CD4-positive, alpha-beta memory T cell (primary cell): Measurements from ENCODE around the gene CTDSPL. TPM values are rescaled to one million over a fixed set of nuclear protein-coding genes. Genes with fewer than 3 reads are reported as not detected.

Source experiments
- CTCF ChIA-PET: fragments of 350-600 bp; sonication (Branson Sonifier 250); formaldehyde crosslinking; loops from one replicate; lab custom pipeline; 2021; ENCODE audit warnings: inconsistent platforms; ENCODE audit not compliant: partially characterized antibody; lab: Charles Lee
- POLR2A ChIA-PET: fragments of 350-600 bp; sonication (Branson Sonifier 250); formaldehyde crosslinking; loops from one replicate; lab custom pipeline; 2021; ENCODE audit not compliant: partially characterized antibody; lab: Charles Lee
- DNase-seq, 5 donors: peaks; one replicate each; pipeline versions ENCODE4 v3.0.0 to v3.0.0-alpha.2; 2020 to 2022; ENCODE audit warnings: mixed read lengths in 1 of 5
- H3K27ac ChIP-seq: one replicate; pipeline ENCODE4 v1.7.0; 2013; ENCODE audit warnings: low read depth, low read length
- H3K27me3 ChIP-seq: 2 replicates; pipeline ENCODE4 v1.7.0; 2013; ENCODE audit warnings: mild to moderate bottlenecking, low read length, moderate library complexity; ENCODE audit not compliant: insufficient read depth
- H3K36me3 ChIP-seq: 2 replicates; pipeline ENCODE4 v1.7.0; 2013; ENCODE audit warnings: mild to moderate bottlenecking, low read length, moderate library complexity; ENCODE audit not compliant: insufficient read depth
- H3K4me1 ChIP-seq: 2 replicates; pipeline ENCODE4 v1.7.0; 2013; ENCODE audit warnings: mild to moderate bottlenecking, low read length, moderate library complexity; ENCODE audit not compliant: insufficient read depth
- H3K4me3 ChIP-seq, 2 donors: one replicate each; pipeline ENCODE4 v1.7.0; 2013; ENCODE audit warnings: low read length in 2 of 2, mild to moderate bottlenecking in 1 of 2
- H3K9me3 ChIP-seq, 2 donors: one replicate each; pipeline ENCODE4 v1.7.0; 2013; ENCODE audit warnings: low read length in 2 of 2, control low read depth in 1 of 2; ENCODE audit not compliant: control insufficient read depth in 1 of 2
- H3K27ac Mint-ChIP-seq, 7 donors: one replicate each; pipeline ENCODE4 v1.8.0; 2020 to 2021; ENCODE audit warnings: mixed read lengths in 7 of 7, mild to moderate bottlenecking in 6 of 7, inconsistent platforms in 3 of 7, moderate library complexity in 3 of 7
- H3K27me3 Mint-ChIP-seq, 2 donors: one replicate each; pipeline ENCODE4 v1.8.0; 2020 to 2021; ENCODE audit warnings: mixed read lengths in 2 of 2
- H3K36me3 Mint-ChIP-seq, 2 donors: one replicate each; pipeline ENCODE4 v1.8.0; 2020 to 2021; ENCODE audit warnings: mixed read lengths in 2 of 2, inconsistent platforms in 1 of 2, mild to moderate bottlenecking in 1 of 2
- H3K4me1 Mint-ChIP-seq, 4 donors: one replicate each; pipeline ENCODE4 v1.8.0; 2020 to 2021; ENCODE audit warnings: mixed read lengths in 4 of 4, mild to moderate bottlenecking in 1 of 4
- H3K4me3 Mint-ChIP-seq, 8 donors: one replicate each; pipeline ENCODE4 v1.8.0; 2020 to 2021; ENCODE audit warnings: mixed read lengths in 8 of 8, mild to moderate bottlenecking in 7 of 8, moderate library complexity in 6 of 8, inconsistent platforms in 3 of 8
- H3K9me3 Mint-ChIP-seq, 8 donors: one replicate each; pipeline ENCODE4 v1.8.0; 2020 to 2021; ENCODE audit warnings: mixed read lengths in 8 of 8, mild to moderate bottlenecking in 5 of 8, inconsistent platforms in 3 of 8, moderate library complexity in 1 of 8
- intact Hi-C: fragments of 100-400 bp; cut with micrococcal nuclease; formaldehyde crosslinking; loops from one replicate; pipeline ENCODE4 v1.15.1; 2023
- polyA plus RNA-seq, 2 donors: library from polyadenylated mRNA; unstranded; fragments of 300-500 nt; fragmentation: Illumina TruSeq; gene quantifications; one replicate each; pipeline ENCODE4 v1.2.3, GENCODE V29; 2021
- total RNA-seq, 2 experiments: library from RNA; stranded (reverse); gene quantifications; one replicate each; pipeline ENCODE4 v1.2.3, GENCODE V29; 2021

Gene CTDSPL
- total and polyA plus RNA-seq, 4 experiments from 2014 or later, result 0.08 to 0.73 (median 0.61) TPM; not detected in 1

- H3K27me3 Mint-ChIP-seq, result no peaks in the 10 kb centered on the region
- no peak for DNase-seq
- no peak overlapping the region for H3K4me3 ChIP-seq
- H3K27ac Mint-ChIP-seq, result peak overlapping the region in 1 of 7 donors; percentile 30
- ChIA-PET POLR2A (no interaction called here), CTCF (interaction anchor here (1.4 kb wide), 1 partner anchor 28 kb away, joined by 5 read pairs; no protein-coding TSS in a partner anchor)
- no peaks in the 10 kb centered on the region for H3K9me3 Mint-ChIP-seq
- intact Hi-C loops, result no loop called here
- H3K4me3 Mint-ChIP-seq, result no peak overlapping the region
- H3K36me3 Mint-ChIP-seq, result no peaks in the 10 kb centered on the region
- no peaks in the 10 kb centered on the region for H3K27me3 ChIP-seq
- H3K27ac ChIP-seq, result no peak overlapping the region
- H3K4me1 Mint-ChIP-seq, result no peaks in the 10 kb centered on the region
- H3K4me1 ChIP-seq, result no peaks in the 10 kb centered on the region
- no peaks in the 10 kb centered on the region for H3K36me3 ChIP-seq
- no peaks in the 10 kb centered on the region for H3K9me3 ChIP-seq
Measured at GRCh38 chr3:37945807-37946530, 84.3 kb downstream of the CTDSPL start.

GRCh38 chr3:37946531-37946889, 84.8 kb downstream of the CTDSPL start:
- Mint-ChIP-seq H3K36me3 (no peaks in the 10 kb centered on the region), H3K4me3 (no peak overlapping the region), H3K27ac (peak overlapping the region in 1 of 7 donors; percentile 30), H3K9me3 (no peaks in the 10 kb centered on the region), H3K4me1 (no peaks in the 10 kb centered on the region), H3K27me3 (no peaks in the 10 kb centered on the region)
- Histone ChIP-seq H3K27ac (no peak overlapping the region), H3K4me1 (no peaks in the 10 kb centered on the region), H3K4me3 (no peak overlapping the region), H3K9me3 (no peaks in the 10 kb centered on the region), H3K36me3 (no peaks in the 10 kb centered on the region), H3K27me3 (no peaks in the 10 kb centered on the region)
- CTCF ChIA-PET, result interaction anchor here (1.4 kb wide), 1 partner anchor 28 kb away, joined by 5 read pairs; no protein-coding TSS in a partner anchor
- DNase-seq, result no peak
- POLR2A ChIA-PET, result no interaction called here
- intact Hi-C loops, result no loop called here

GRCh38 chr3:37949866-37950265, 88.2 kb downstream of the CTDSPL start:
- no peaks in the 10 kb centered on the region for H3K9me3 Mint-ChIP-seq
- no peak for DNase-seq
- H3K27ac Mint-ChIP-seq, result no peak overlapping the region
- Histone ChIP-seq H3K9me3 (no peaks in the 10 kb centered on the region), H3K36me3 (no peaks in the 10 kb centered on the region), H3K4me1 (no peaks in the 10 kb centered on the region), H3K27ac (no peak overlapping the region), H3K4me3 (no peak overlapping the region), H3K27me3 (no peaks in the 10 kb centered on the region)
- ChIA-PET CTCF (no interaction called here), POLR2A (no interaction called here)
- H3K4me3 Mint-ChIP-seq, result no peak overlapping the region
- no peaks in the 10 kb centered on the region for H3K27me3 Mint-ChIP-seq
- H3K36me3 Mint-ChIP-seq, result no peaks in the 10 kb centered on the region
- peaks cover 0 to 2% (median 0%) of the 10 kb centered on the region in 4 donors for H3K4me1 Mint-ChIP-seq
- intact Hi-C loops, result no loop called here

GRCh38 chr3:37952564-37952963, 90.9 kb downstream of the CTDSPL start:
- DNase-seq, result no peak
- no peak overlapping the region for H3K4me3 ChIP-seq
- no peaks in the 10 kb centered on the region for H3K36me3 ChIP-seq
- H3K9me3 ChIP-seq, result no peaks in the 10 kb centered on the region
- H3K36me3 Mint-ChIP-seq, result no peaks in the 10 kb centered on the region
- H3K27me3 ChIP-seq, result no peaks in the 10 kb centered on the region
- H3K27ac Mint-ChIP-seq, result peak overlapping the region in 1 of 7 donors; percentile 32
- peaks cover 14% of the 10 kb centered on the region for H3K4me1 ChIP-seq
- intact Hi-C loops, result no loop called here
- no peak overlapping the region for H3K27ac ChIP-seq
- peaks cover 11 to 24% (median 16%) of the 10 kb centered on the region in 4 donors for H3K4me1 Mint-ChIP-seq
- no peaks in the 10 kb centered on the region for H3K27me3 Mint-ChIP-seq
- no peak overlapping the region for H3K4me3 Mint-ChIP-seq
- ChIA-PET CTCF (interaction anchor here (0.9 kb wide), 1 partner anchor 8 kb away, joined by 3 read pairs; no protein-coding TSS in a partner anchor), POLR2A (no interaction called here)
- H3K9me3 Mint-ChIP-seq, result no peaks in the 10 kb centered on the region

- H3K36me3 Mint-ChIP-seq, result no peaks in the 10 kb centered on the region
- H3K36me3 ChIP-seq, result no peaks in the 10 kb centered on the region
- H3K27ac ChIP-seq, result no peak overlapping the region
- H3K4me1 Mint-ChIP-seq, result peaks cover 13 to 30% (median 19%) of the 10 kb centered on the region in 4 donors
- H3K9me3 ChIP-seq, result no peaks in the 10 kb centered on the region
- H3K27ac Mint-ChIP-seq, result no peak overlapping the region
- intact Hi-C loops, result no loop called here
- POLR2A ChIA-PET, result no interaction called here
- CTCF ChIA-PET, result no interaction called here
- no peak overlapping the region for H3K4me3 Mint-ChIP-seq
- H3K27me3 ChIP-seq, result no peaks in the 10 kb centered on the region
- peaks cover 15% of the 10 kb centered on the region for H3K4me1 ChIP-seq
- no peaks in the 10 kb centered on the region for H3K27me3 Mint-ChIP-seq
- H3K9me3 Mint-ChIP-seq, result no peaks in the 10 kb centered on the region
- no peak overlapping the region for H3K4me3 ChIP-seq
- DNase-seq, result no peak
Measured at GRCh38 chr3:37953226-37953625, 91.5 kb downstream of the CTDSPL start.

- Histone ChIP-seq H3K9me3 (no peaks in the 10 kb centered on the region), H3K4me3 (no peak overlapping the region), H3K27me3 (no peaks in the 10 kb centered on the region), H3K27ac (no peak overlapping the region), H3K36me3 (no peaks in the 10 kb centered on the region), H3K4me1 (peaks cover 15% of the 10 kb centered on the region)
- CTCF ChIA-PET, result interaction anchor here (1.7 kb wide), 1 partner anchor 11 kb away, joined by 5 read pairs; no protein-coding TSS in a partner anchor
- H3K27me3 Mint-ChIP-seq, result no peaks in the 10 kb centered on the region
- H3K9me3 Mint-ChIP-seq, result no peaks in the 10 kb centered on the region
- DNase-seq, result no peak
- H3K36me3 Mint-ChIP-seq, result no peaks in the 10 kb centered on the region
- peaks cover 13 to 30% (median 19%) of the 10 kb centered on the region in 4 donors for H3K4me1 Mint-ChIP-seq
- POLR2A ChIA-PET, result no interaction called here
- intact Hi-C loops, result no loop called here
- peak overlapping the region in 1 of 7 donors; percentile 13 for H3K27ac Mint-ChIP-seq
- no peak overlapping the region for H3K4me3 Mint-ChIP-seq
Measured at GRCh38 chr3:37953707-37954394, 92.2 kb downstream of the CTDSPL start.

- Mint-ChIP-seq H3K36me3 (no peaks in the 10 kb centered on the region), H3K4me3 (no peak overlapping the region), H3K27me3 (no peaks in the 10 kb centered on the region), H3K4me1 (peaks cover 13 to 30% (median 19%) of the 10 kb centered on the region in 4 donors), H3K9me3 (no peaks in the 10 kb centered on the region), H3K27ac (peak overlapping the region in 1 of 7 donors; percentile 25)
- H3K9me3 ChIP-seq, result no peaks in the 10 kb centered on the region
- H3K36me3 ChIP-seq, result no peaks in the 10 kb centered on the region
- intact Hi-C loops, result no loop called here
- DNase-seq, result no peak
- ChIA-PET POLR2A (no interaction called here), CTCF (interaction anchor here (1.4 to 2.7 kb wide), 4 partner anchors 10 to 100 kb away, joined by 3 to 13 read pairs (median 6); no protein-coding TSS in a partner anchor)
- peaks cover 15% of the 10 kb centered on the region for H3K4me1 ChIP-seq
- H3K4me3 ChIP-seq, result no peak overlapping the region
- no peak overlapping the region for H3K27ac ChIP-seq
- H3K27me3 ChIP-seq, result no peaks in the 10 kb centered on the region
Measured at GRCh38 chr3:37954881-37955280, 93.2 kb downstream of the CTDSPL start.
